Measurements from ENCODE around the gene TTC3. TPM values are rescaled to one million over a fixed set of nuclear protein-coding genes. Genes with fewer than 3 reads are reported as not detected.

TTC3 gene
- total RNA-seq, 2 experiments from 2014 or later: 141 to 142 TPM

DNA sequence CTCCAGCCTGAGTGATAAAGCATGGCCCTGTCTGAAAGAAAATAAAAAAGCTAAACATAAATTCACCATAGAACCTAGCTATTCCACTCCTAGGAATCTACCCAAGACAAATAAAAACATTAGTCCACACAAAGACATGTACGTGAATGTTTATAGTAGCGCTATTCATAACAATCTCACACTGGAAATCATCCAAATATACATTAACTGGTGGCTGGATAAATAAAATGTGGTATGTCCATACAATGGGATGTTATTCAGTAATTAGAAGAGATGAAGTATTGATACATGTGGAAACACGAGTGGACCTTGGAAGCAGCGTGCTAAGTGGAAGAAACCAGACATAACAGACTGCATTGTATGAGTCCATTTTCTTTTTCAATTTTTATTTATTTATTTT, 36.9 kb upstream of the TTC3 start:
- no peaks in the 10 kb centered on the region for H3K9me3 Mint-ChIP-seq
- ChIA-PET CTCF (no interaction called here), POLR2A (no interaction called here)
- ATAC-seq (ENCODE audit: poor library complexity) (no peak), DNase-seq (no peak)
- H3K27ac ChIP-seq (ENCODE audit: low read depth in 1 of 2, low read length in 2 of 2): no peak overlapping the region
- no peaks in the 10 kb centered on the region for H3K9me3 ChIP-seq (ENCODE audit: control insufficient read depth in 1 of 2, insufficient read depth in 1 of 2, low read length in 2 of 2)
- no peaks in the 10 kb centered on the region for H3K36me3 ChIP-seq (ENCODE audit: insufficient read depth, low read length)
- no peaks in the 10 kb centered on the region for H3K27me3 ChIP-seq (ENCODE audit: control insufficient read depth in 1 of 2, insufficient read depth in 2 of 2, low read length in 2 of 2)
- H3K4me3 Mint-ChIP-seq: no peak overlapping the region
- no peaks in the 10 kb centered on the region for H3K4me1 ChIP-seq (ENCODE audit: insufficient read depth, low read length)
- no peak overlapping the region for H3K4me3 ChIP-seq (ENCODE audit: low read length)
- no peak overlapping the region for H3K27ac Mint-ChIP-seq
- peaks cover 15% of the 10 kb centered on the region for H3K27me3 Mint-ChIP-seq
- TF ChIP-seq, protein P1, sequence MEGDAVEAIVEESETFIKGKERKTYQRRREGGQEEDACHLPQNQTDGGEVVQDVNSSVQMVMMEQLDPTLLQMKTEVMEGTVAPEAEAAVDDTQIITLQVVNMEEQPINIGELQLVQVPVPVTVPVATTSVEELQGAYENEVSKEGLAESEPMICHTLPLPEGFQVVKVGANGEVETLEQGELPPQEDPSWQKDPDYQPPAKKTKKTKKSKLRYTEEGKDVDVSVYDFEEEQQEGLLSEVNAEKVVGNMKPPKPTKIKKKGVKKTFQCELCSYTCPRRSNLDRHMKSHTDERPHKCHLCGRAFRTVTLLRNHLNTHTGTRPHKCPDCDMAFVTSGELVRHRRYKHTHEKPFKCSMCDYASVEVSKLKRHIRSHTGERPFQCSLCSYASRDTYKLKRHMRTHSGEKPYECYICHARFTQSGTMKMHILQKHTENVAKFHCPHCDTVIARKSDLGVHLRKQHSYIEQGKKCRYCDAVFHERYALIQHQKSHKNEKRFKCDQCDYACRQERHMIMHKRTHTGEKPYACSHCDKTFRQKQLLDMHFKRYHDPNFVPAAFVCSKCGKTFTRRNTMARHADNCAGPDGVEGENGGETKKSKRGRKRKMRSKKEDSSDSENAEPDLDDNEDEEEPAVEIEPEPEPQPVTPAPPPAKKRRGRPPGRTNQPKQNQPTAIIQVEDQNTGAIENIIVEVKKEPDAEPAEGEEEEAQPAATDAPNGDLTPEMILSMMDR (IDR thresholded peaks at IDR 0.05): no peak
- H3K36me3 Mint-ChIP-seq (ENCODE audit: low read depth): no peaks in the 10 kb centered on the region
- no peaks in the 10 kb centered on the region for H3K4me1 Mint-ChIP-seq (ENCODE audit: low read depth)
- intact Hi-C loops (cut with DNase I, micrococcal nuclease): no loop called here

- H3K4me3 Mint-ChIP-seq: no peak overlapping the region
- ATAC-seq (ENCODE audit: poor library complexity): no peak
- intact Hi-C loops (cut with DNase I, micrococcal nuclease): no loop called here
- no peaks in the 10 kb centered on the region for H3K27me3 ChIP-seq (ENCODE audit: control insufficient read depth in 1 of 2, insufficient read depth in 2 of 2, low read length in 2 of 2)
- POLR2A ChIA-PET: no interaction called here
- H3K4me1 ChIP-seq (ENCODE audit: insufficient read depth, low read length): peaks cover 2% of the 10 kb centered on the region
- CTCF ChIA-PET: interaction anchor here (0.8 kb wide), 1 partner anchor 47 kb away, joined by 3 read pairs; no protein-coding TSS in a partner anchor
- TF ChIP-seq, protein P1 (IDR thresholded peaks at IDR 0.05): no peak
- peaks cover 11% of the 10 kb centered on the region for H3K27me3 Mint-ChIP-seq
- no peaks in the 10 kb centered on the region for H3K36me3 ChIP-seq (ENCODE audit: insufficient read depth, low read length)
- H3K9me3 ChIP-seq (ENCODE audit: control insufficient read depth in 1 of 2, insufficient read depth in 1 of 2, low read length in 2 of 2): no peaks in the 10 kb centered on the region
- H3K36me3 Mint-ChIP-seq (ENCODE audit: low read depth): no peaks in the 10 kb centered on the region
- DNase-seq: no peak
- no peak overlapping the region for H3K27ac Mint-ChIP-seq
- H3K4me3 ChIP-seq (ENCODE audit: low read length): no peak overlapping the region
- H3K4me1 Mint-ChIP-seq (ENCODE audit: low read depth): no peaks in the 10 kb centered on the region
- no peaks in the 10 kb centered on the region for H3K9me3 Mint-ChIP-seq
- H3K27ac ChIP-seq (ENCODE audit: low read depth in 1 of 2, low read length in 2 of 2): no peak overlapping the region
Measured at GRCh38 chr21:37039411-37040075, 33.5 kb upstream of the TTC3 start.

GRCh38 chr21:37040212-37040611, 32.8 kb upstream of the TTC3 start:
- no peak overlapping the region for H3K4me3 ChIP-seq (ENCODE audit: low read length)
- ChIA-PET CTCF (no interaction called here), POLR2A (no interaction called here)
- Mint-ChIP-seq H3K4me1 (ENCODE audit: low read depth) (peaks cover 6% of the 10 kb centered on the region), H3K9me3 (no peaks in the 10 kb centered on the region), H3K36me3 (ENCODE audit: low read depth) (no peaks in the 10 kb centered on the region), H3K4me3 (no peak overlapping the region), H3K27ac (no peak overlapping the region), H3K27me3 (peaks cover 6% of the 10 kb centered on the region)
- H3K27ac ChIP-seq (ENCODE audit: low read depth in 1 of 2, low read length in 2 of 2): no peak overlapping the region
- no peaks in the 10 kb centered on the region for H3K36me3 ChIP-seq (ENCODE audit: insufficient read depth, low read length)
- intact Hi-C loops (cut with DNase I, micrococcal nuclease): no loop called here
- DNase-seq (no peak), ATAC-seq (ENCODE audit: poor library complexity) (no peak)
- peaks cover 8% of the 10 kb centered on the region for H3K4me1 ChIP-seq (ENCODE audit: insufficient read depth, low read length)
- TF ChIP-seq, protein P1 (IDR thresholded peaks at IDR 0.05): no peak
- H3K9me3 ChIP-seq (ENCODE audit: control insufficient read depth in 1 of 2, insufficient read depth in 1 of 2, low read length in 2 of 2): no peaks in the 10 kb centered on the region
- no peaks in the 10 kb centered on the region for H3K27me3 ChIP-seq (ENCODE audit: control insufficient read depth in 1 of 2, insufficient read depth in 2 of 2, low read length in 2 of 2)

All from CD4-positive, alpha-beta T cell (primary cell).